HUES64 (cell line): Measurements from ENCODE around the gene TBC1D10A.

Experiments
- H3K27ac ChIP-seq: 2 replicates; pipeline ENCODE4 v1.7.0; 2013; ENCODE audit warnings: low read depth, low read length, inconsistent platforms
- H3K27me3 ChIP-seq: 2 replicates; pipeline ENCODE4 v1.6.1; 2013; ENCODE audit warnings: mild to moderate bottlenecking, low read length; ENCODE audit not compliant: insufficient read depth
- H3K36me3 ChIP-seq: 2 replicates; pipeline ENCODE4 v1.6.1; 2013; ENCODE audit warnings: mild to moderate bottlenecking, low read length; ENCODE audit not compliant: insufficient read depth
- H3K4me1 ChIP-seq: 2 replicates; pipeline ENCODE4 v1.6.1; 2013; ENCODE audit warnings: mild to moderate bottlenecking, low read length, moderate library complexity; ENCODE audit not compliant: insufficient read depth
- H3K4me3 ChIP-seq: 2 replicates; pipeline ENCODE4 v1.5.1; 2013; ENCODE audit warnings: mild to moderate bottlenecking, low read length, moderate library complexity
- H3K9ac ChIP-seq: 2 replicates; pipeline ENCODE4 v1.6.1; 2013; ENCODE audit warnings: mild to moderate bottlenecking, low read depth, low read length
- H3K9me3 ChIP-seq: 2 replicates; pipeline ENCODE4 v1.6.1; 2013; ENCODE audit warnings: low read depth, low read length; ENCODE audit not compliant: insufficient read depth
- WGBS: fragments of 150-250, 120-280 bp; methylation state at CpG from one replicate; pipeline ENCODE4 v1.1.7; 2013; ENCODE audit warnings: missing lambda C conversion rate; 5-methylcytosine and 5-hydroxymethylcytosine counted together

TBC1D10A gene

DNA sequence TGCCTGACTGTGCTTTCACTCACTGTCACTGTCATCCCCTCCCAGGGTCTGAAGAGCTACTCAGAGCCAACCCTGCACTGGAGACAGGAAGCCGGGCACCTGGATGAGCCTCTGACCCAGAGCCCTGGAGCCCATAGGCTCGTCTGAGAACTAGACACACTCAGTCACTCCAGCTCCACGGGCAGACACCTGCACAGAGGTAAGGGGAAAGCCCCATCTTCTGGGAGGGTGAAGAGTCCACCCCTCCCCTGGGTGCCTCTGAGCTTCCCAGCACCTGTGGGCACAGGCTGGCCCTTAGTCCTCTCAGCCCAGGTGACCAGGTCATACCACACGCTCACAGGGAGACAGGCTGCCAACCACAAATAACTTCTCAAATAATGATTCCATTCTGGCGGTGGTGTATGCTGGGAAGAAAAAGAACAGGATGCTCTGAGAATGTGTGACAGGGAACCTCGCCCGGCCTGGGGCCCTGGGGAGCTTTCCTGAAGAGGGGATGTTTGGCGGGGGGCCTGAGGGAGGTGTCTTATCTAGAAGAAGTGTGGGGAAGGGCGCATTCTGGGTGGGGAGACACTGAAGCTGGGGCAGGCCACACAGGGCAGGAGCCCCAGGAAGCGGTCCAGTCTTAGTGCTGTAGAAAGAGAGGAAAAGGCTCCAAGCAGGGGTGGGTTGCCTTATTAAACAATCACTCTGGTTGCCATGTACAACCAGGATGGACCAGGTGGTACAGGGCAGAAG lies 35.3 kb upstream of the TBC1D10A start:
- WGBS, result 83% methylated on average over 10 of the region's 10 CpGs

DNA sequence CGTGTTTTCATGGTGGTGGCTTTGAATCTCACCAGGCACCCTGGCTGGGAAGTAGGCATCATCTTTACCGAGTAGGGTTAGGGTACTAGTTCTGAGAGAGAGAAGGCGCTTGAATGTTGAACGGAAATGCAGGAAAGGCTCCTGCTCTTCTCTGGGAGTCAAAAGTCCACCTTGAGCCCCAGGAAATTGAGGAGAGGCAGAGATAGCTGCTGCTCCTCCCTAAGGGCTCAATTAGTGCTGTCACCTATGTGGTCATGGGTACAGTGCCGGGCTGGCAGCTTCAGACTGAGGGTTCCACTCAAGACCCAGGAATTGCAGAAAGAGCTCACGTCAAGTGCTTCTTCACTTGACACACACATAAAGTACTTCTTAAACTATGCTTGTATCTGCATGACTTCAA lies 31.8 kb upstream of the TBC1D10A start:
- H3K9ac ChIP-seq, result no peak overlapping the region
- no peak overlapping the region for H3K4me3 ChIP-seq
- peaks cover 14% of the 10 kb centered on the region for H3K36me3 ChIP-seq
- H3K27ac ChIP-seq, result no peak overlapping the region
- peaks cover 23% of the 10 kb centered on the region for H3K4me1 ChIP-seq
- H3K27me3 ChIP-seq, result no peaks in the 10 kb centered on the region
- 91% methylated on average over 6 of the region's 6 CpGs for WGBS
- no peaks in the 10 kb centered on the region for H3K9me3 ChIP-seq

More for the DNA sequence above, 35.3 kb upstream of the TBC1D10A start:
- H3K4me1 ChIP-seq, result peaks cover 18% of the 10 kb centered on the region
- peaks cover 17% of the 10 kb centered on the region for H3K36me3 ChIP-seq
- peak overlapping the region; percentile 46; the same call in 1 of the 2 replicates for H3K27ac ChIP-seq
- H3K9me3 ChIP-seq, result no peaks in the 10 kb centered on the region
- no peak overlapping the region for H3K9ac ChIP-seq
- no peaks in the 10 kb centered on the region for H3K27me3 ChIP-seq
- H3K4me3 ChIP-seq, result no peak overlapping the region

DNA sequence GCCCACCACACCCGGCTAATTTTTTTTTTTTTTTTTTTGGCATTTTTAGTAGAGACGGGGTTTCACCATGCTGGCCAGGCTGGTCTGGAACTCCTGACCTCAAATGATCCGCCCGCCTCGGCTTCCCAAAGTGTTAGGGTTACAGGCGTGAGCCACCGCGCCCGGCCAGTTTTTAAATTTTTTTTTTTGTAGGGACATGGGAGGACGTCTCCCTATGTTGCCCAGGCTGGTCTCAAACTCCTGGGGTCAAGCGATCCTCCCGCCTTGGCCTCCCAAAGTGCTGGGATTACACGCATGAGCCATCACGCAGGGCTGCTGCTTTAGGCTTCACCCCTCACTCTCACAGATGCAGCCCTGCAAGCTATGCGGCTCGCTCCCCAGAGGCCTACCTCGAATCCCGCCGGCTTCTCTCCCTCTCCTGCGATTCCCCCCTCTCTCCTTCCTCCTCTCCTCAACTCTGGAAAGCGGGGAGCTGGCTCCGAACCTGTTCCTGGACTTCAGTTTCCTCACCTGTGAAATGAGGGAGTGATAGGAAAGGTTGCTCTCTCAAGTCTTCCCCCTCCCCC lies 31.0 kb upstream of the TBC1D10A start:
- Histone ChIP-seq H3K27ac (no peak overlapping the region), H3K27me3 (no peaks in the 10 kb centered on the region), H3K9ac (peak overlapping the region; percentile 98)

DNA sequence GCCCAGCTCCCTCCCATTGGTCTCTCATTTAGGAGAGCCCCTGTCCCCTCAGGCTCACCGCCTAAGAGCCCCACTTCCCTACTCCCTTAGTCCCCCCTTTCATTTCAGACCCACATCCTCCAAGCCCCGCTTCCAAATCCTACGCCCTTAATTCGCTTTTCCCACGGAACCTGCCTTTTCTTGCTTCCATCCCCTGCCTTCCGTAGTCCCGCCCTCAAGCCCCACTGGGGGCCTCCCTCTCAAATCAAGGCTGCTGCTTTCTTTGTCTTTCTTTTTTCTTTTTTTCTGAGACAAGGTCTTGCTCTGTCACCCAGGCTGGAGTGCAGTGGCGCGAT lies 30.5 kb upstream of the TBC1D10A start:
- Histone ChIP-seq H3K9me3 (no peaks in the 10 kb centered on the region), H3K4me3 (peak overlapping the region; percentile 99), H3K27ac (peak overlapping the region; percentile 99), H3K9ac (peak overlapping the region; percentile 98), H3K27me3 (no peaks in the 10 kb centered on the region), H3K36me3 (peaks cover 23% of the 10 kb centered on the region), H3K4me1 (peaks cover 13% of the 10 kb centered on the region)
- WGBS, result under 1% methylated on average over 9 of the region's 9 CpGs

More for the DNA sequence above, 31.0 kb upstream of the TBC1D10A start:
- no peaks in the 10 kb centered on the region for H3K9me3 ChIP-seq
- WGBS, result 60% methylated on average over 19 of the region's 22 CpGs
- H3K36me3 ChIP-seq, result peaks cover 18% of the 10 kb centered on the region
- H3K4me1 ChIP-seq, result peaks cover 16% of the 10 kb centered on the region
- peak overlapping the region; percentile 99 for H3K4me3 ChIP-seq

DNA sequence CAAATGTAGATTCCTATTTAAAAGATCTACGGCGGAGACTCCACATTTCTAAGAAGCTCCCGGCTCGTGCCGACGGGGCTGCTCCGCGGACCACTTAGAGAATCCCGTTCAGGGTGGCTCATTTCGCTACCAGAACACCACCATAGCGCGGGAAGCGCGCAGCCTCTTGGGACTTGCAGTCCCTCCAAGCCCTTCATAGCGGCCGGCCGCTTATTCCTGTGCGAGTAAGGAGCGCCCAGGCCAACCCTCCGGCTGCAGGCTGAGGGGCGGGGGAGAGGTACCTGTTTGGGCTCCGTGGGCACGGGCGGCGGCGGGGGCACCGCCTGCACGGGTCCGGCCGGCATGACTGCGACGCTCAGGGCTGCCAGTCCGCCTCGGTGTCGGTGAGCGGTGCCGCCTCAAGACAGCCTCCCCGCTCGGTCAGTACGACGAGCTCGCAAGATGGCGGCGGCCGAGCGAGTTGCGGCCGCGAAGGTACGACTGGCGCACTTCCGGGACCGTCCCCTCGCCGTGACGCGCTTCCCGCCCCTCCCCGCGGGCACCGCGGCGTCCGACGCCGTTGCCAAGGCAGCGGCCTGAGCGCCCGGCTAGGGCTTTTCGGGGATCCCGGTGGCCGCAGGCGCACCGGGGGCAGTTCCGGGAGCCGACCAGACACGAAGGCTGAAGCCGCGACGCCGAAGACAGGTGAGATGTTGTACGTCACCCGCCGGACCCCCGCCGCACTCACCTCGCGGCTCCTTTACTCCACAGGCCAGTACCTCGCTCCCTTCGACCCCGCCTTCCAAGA lies 29.9 kb upstream of the TBC1D10A start, which contains the start of the genes CCDC157 and SF3A1:
Gene CCDC157, plus strand, starts transcription at position 559 of the 787 bp plus-strand sequence. CDS start 8,994 bp downstream, outside the sequence.
Gene SF3A1, minus strand, starts transcription at position 446 of the 787 bp plus-strand sequence. Its CDS starts 102 bp downstream, at position 344.
- under 1% methylated on average over 91 of the region's 91 CpGs for WGBS
- Histone ChIP-seq H3K27me3 (no peaks in the 10 kb centered on the region), H3K27ac (peak within 1 kb of the TSS; percentile 99)

DNA sequence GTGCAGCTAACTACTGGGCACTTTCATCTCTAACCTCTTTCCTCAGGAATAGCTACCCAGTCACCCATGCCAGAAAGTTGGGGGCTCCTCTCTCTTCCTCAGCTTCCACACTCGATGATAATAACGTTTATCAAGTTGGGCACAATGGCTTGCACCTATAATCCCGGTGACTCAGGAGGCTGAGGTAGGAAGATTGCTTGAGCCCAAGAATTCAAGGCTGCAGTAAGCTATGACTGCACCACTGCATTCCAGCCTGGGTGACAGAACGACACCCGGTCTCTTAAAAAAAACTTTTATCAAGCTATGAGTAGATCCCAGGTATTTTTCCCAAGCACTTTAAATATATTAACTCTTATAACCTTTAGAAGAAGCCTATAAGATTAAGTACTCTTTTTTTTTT lies 27.9 kb upstream of the TBC1D10A start:
- peaks cover 48% of the 10 kb centered on the region for H3K36me3 ChIP-seq
- no peaks in the 10 kb centered on the region for H3K9me3 ChIP-seq
- H3K27ac ChIP-seq, result no peak overlapping the region
- H3K4me1 ChIP-seq, result peaks cover 12% of the 10 kb centered on the region
- H3K9ac ChIP-seq, result no peak overlapping the region
- WGBS, result 94% methylated on average over 5 of the region's 5 CpGs
- H3K4me3 ChIP-seq, result no peak overlapping the region
- H3K27me3 ChIP-seq, result no peaks in the 10 kb centered on the region

More for the DNA sequence above, 29.9 kb upstream of the TBC1D10A start, which contains the start of the genes CCDC157 and SF3A1:
- peak within 1 kb of the TSS; percentile 99 for H3K4me3 ChIP-seq
- H3K9ac ChIP-seq, result peak within 1 kb of the TSS; percentile 98
- peaks cover 29% of the 10 kb centered on the region for H3K36me3 ChIP-seq
- no peaks in the 10 kb centered on the region for H3K9me3 ChIP-seq
- H3K4me1 ChIP-seq, result peaks cover 12% of the 10 kb centered on the region

DNA sequence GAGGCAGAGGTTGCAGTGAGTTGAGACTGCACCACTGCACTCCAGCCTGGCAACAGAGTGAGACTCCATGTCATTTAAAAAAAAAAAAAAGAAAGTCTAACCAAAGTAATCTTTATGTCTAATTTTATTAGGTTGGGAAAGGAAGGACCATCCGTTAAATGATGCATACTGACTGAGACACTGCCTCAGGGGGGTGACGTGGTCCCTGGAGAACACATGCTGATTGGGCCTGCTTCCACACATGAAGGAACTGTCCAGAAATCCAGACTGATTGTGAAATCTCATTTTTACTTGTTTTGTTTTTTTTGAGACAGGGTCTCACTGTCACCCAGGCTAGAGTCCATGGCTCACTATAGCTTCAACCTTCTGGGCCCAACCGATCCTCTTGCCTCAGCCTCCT lies 24.5 kb upstream of the TBC1D10A start:
- H3K27me3 ChIP-seq, result no peaks in the 10 kb centered on the region
- WGBS, result 97% methylated on average over 3 of the region's 3 CpGs
- H3K4me3 ChIP-seq, result no peak overlapping the region
- peaks cover 4% of the 10 kb centered on the region; the same call in 1 of the 2 replicates for H3K4me1 ChIP-seq
- no peak overlapping the region for H3K9ac ChIP-seq
- no peaks in the 10 kb centered on the region for H3K9me3 ChIP-seq
- H3K36me3 ChIP-seq, result peaks cover 71% of the 10 kb centered on the region
- no peak overlapping the region for H3K27ac ChIP-seq

DNA sequence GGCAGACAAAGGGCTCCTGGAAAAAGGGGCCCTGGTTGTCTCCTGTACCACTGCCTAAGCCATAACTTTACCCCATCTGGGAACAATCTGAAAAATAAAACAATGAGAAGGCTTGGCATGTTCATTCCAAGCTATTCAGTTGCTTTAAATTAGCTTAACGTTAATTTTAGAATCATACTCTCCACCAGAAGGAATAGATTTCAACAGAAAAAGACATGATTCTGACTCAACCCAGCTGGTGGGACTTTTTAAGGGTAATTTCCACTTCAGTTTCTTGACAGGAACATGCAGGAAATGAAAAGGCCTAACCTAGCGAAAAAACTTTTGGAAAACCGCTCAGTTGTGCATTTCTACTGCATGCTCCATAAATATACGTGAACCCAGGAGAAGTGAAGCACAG lies 22.1 kb upstream of the TBC1D10A start:
- H3K27me3 ChIP-seq, result no peaks in the 10 kb centered on the region
- H3K4me1 ChIP-seq, result no peaks in the 10 kb centered on the region
- 95% methylated on average over 4 of the region's 4 CpGs for WGBS
- H3K9me3 ChIP-seq, result no peaks in the 10 kb centered on the region
- H3K27ac ChIP-seq, result no peak overlapping the region
- no peak overlapping the region for H3K9ac ChIP-seq
- no peak overlapping the region for H3K4me3 ChIP-seq
- H3K36me3 ChIP-seq, result peaks cover 92% of the 10 kb centered on the region

DNA sequence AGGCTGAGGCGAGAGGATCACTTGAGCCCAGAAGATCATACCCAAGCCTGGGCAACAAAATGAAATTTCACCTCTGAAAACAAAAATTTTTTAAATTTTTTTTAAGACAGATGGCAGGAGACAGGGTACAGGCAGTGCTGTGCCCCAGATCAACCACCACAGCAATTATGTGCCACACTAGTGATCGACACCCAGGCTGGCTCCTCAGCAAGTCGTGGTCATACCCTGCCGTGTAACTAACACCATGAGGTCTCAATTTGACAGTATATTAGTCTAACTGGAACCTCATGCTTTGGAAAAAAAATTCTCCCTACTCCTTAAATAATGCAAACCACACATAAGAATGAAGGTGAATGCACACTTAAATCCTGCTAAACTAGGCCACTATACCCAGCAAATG lies 21.7 kb upstream of the TBC1D10A start:
- H3K36me3 ChIP-seq, result peaks cover 94% of the 10 kb centered on the region
- WGBS, result 94% methylated on average over 4 of the region's 4 CpGs
- no peaks in the 10 kb centered on the region for H3K4me1 ChIP-seq
- H3K4me3 ChIP-seq, result no peak overlapping the region
- H3K9me3 ChIP-seq, result no peaks in the 10 kb centered on the region
- no peak overlapping the region for H3K27ac ChIP-seq
- no peaks in the 10 kb centered on the region for H3K27me3 ChIP-seq
- H3K9ac ChIP-seq, result no peak overlapping the region

DNA sequence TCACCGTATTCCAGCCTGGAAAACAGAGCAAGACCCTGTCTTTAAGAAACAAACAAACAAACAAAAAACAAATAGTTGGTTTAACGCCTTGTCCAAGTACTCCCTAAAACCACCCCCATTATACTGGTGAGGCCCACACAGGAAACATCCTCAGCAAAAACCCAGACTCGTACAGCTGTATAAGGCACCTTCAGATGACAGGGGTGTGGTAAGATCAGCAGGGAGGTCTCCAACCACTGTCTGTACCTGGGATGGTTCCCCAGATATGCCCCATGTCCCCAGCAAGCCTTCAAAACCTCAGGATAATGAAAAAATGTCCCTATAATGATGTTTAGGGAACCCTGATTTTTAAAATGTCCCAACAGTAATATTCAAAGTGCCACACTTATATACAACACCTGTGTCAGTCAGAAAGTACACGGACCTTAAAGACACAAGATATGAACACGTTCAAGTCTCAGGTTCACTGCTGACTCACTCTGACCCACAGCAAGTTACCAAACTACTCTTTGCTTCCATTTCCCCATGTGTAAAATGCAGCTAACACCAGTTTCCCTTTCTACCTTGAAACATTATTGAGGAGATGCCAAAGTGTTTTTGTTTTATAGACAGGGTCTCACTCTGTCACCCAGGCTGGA lies 20.6 kb upstream of the TBC1D10A start:
- Histone ChIP-seq H3K4me3 (no peak overlapping the region), H3K9me3 (no peaks in the 10 kb centered on the region), H3K9ac (no peak overlapping the region), H3K36me3 (peaks cover 96% of the 10 kb centered on the region), H3K27me3 (no peaks in the 10 kb centered on the region), H3K4me1 (no peaks in the 10 kb centered on the region), H3K27ac (no peak overlapping the region)
- WGBS, result 90% methylated on average over 5 of the region's 5 CpGs
